PC-9 (cell line): Measurements from ENCODE around the gene LDB1.

ENCODE experiments used
- EZH2 ChIP-seq: fragments of 200-600 bp; sonication (generic); IDR thresholded peaks from 2 replicates; pipeline ENCODE4 v1.8.0; 2017; ENCODE audit warnings: antibody characterized with exemption, low read depth
- TF ChIP-seq, protein P1 (sequence below): fragments of 200-600 bp; sonication (generic); conservative IDR thresholded peaks from 2 replicates; pipeline ENCODE4 v1.6.1; 2017; ENCODE audit warnings: mixed run types, antibody characterized with exemption, mild to moderate bottlenecking, moderate library complexity

DNA sequence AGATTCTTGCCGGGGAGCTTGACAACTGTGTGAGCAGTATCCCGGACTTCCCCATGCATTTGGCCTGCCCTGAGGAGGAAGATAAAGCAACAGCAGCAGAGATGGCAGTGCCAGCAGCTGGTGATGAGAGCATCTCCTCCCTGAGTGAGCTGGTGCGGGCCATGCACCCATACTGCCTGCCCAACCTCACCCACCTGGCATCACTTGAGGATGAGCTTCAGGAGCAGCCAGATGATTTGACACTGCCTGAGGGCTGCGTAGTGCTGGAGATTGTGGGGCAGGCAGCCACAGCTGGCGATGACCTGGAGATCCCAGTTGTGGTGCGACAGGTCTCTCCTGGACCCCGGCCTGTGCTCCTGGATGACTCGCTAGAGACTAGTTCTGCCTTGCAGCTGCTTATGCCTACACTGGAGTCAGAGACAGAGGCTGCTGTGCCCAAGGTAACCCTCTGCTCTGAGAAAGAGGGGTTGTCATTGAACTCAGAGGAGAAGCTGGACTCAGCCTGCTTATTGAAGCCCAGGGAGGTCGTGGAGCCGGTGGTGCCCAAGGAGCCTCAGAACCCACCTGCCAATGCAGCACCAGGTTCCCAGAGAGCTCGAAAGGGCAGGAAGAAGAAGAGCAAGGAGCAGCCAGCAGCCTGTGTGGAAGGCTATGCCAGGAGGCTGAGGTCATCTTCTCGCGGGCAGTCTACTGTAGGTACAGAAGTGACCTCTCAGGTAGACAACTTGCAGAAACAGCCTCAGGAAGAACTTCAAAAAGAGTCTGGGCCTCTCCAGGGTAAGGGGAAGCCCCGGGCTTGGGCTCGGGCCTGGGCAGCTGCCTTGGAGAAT lies 19.3 kb upstream of the LDB1 start:
- TF ChIP-seq, protein P1, sequence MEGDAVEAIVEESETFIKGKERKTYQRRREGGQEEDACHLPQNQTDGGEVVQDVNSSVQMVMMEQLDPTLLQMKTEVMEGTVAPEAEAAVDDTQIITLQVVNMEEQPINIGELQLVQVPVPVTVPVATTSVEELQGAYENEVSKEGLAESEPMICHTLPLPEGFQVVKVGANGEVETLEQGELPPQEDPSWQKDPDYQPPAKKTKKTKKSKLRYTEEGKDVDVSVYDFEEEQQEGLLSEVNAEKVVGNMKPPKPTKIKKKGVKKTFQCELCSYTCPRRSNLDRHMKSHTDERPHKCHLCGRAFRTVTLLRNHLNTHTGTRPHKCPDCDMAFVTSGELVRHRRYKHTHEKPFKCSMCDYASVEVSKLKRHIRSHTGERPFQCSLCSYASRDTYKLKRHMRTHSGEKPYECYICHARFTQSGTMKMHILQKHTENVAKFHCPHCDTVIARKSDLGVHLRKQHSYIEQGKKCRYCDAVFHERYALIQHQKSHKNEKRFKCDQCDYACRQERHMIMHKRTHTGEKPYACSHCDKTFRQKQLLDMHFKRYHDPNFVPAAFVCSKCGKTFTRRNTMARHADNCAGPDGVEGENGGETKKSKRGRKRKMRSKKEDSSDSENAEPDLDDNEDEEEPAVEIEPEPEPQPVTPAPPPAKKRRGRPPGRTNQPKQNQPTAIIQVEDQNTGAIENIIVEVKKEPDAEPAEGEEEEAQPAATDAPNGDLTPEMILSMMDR, result no peak
- TF ChIP-seq EZH2, result no peak
